Psoas muscle (tissue), 8 donors: ENCODE results near the gene TTLL9. TPM values are rescaled to one million over a fixed set of nuclear protein-coding genes. Genes with fewer than 3 reads are reported as not detected.

Experiments used
- ATAC-seq, 4 donors: fragments of 200-7000 bp; cut with Tn5 transposase; one replicate each; pipeline ENCODE4 v1.9.1; 2020; ENCODE audit warnings: moderate library complexity in 3 of 4, mild to moderate bottlenecking in 2 of 4
- DNase-seq, 2 donors: peaks; one replicate each; pipeline ENCODE4 v3.0.0-alpha.2; 2020
- H3K27ac ChIP-seq: fragments of 200-600 bp; one replicate; pipeline ENCODE4 v1.8.0; 2022
- H3K27me3 ChIP-seq, 3 donors: fragments of 200-600 bp in 1 of 3; one replicate each; pipeline versions ENCODE4 v1.6.1 to v1.8.0; 2013 to 2022; ENCODE audit warnings: low read length in 2 of 3, mild to moderate bottlenecking in 2 of 3, moderate library complexity in 1 of 3; ENCODE audit not compliant: insufficient read depth in 3 of 3
- H3K36me3 ChIP-seq, 2 donors: fragments of 200-600 bp in 1 of 2; one replicate each; pipeline versions ENCODE4 v1.6.1 to v1.8.0; 2013 to 2022; ENCODE audit warnings: low read depth in 1 of 2, mild to moderate bottlenecking in 1 of 2, moderate library complexity in 1 of 2; ENCODE audit not compliant: insufficient read depth in 1 of 2
- H3K4me1 ChIP-seq: fragments of 200-600 bp; one replicate; pipeline ENCODE4 v1.8.0; 2022
- H3K4me3 ChIP-seq: fragments of 200-600 bp; one replicate; pipeline ENCODE4 v1.8.0; 2022; ENCODE audit warnings: mild to moderate bottlenecking
- H3K9me3 ChIP-seq: fragments of 200-600 bp; one replicate; pipeline ENCODE4 v1.8.0; 2022
- CTCF ChIP-seq: fragments of 200-600 bp; IDR thresholded peaks from one replicate; pipeline ENCODE4 v1.8.0; 2022; ENCODE audit warnings: antibody characterized with exemption
- WGBS, 3 donors: extraction: QIAGEN DNeasy Blood & Tissue Kit; methylation state at CpG; one replicate each; pipeline versions ENCODE4 v1.1.6 to v1.1.7; 2013; 5-methylcytosine and 5-hydroxymethylcytosine counted together
- intact Hi-C, 2 donors: fragments of 100-400 bp; cut with DNase I; formaldehyde crosslinking; loops; one replicate each; pipeline versions ENCODE4 v1.11.0 to v1.14.2; 2022
- long read RNA-seq, 2 donors: library from polyadenylated mRNA; unstranded; transcript quantifications; one replicate each; pipeline ENCODE4 v2.0.0, GENCODE V29; 2021
- polyA plus RNA-seq, 3 donors: library from polyadenylated mRNA; stranded (reverse); fragments of 200-250 nt; gene quantifications; one replicate each; pipeline ENCODE4 v1.2.3, GENCODE V29; 2013
- total RNA-seq, 4 donors: library from RNA; stranded (reverse); fragmentation: NEBNext Ultra II Directional in 2 of 4; extraction: Animal tissue kit (Norgen Biotek cat#: 25700) in 2 of 4; gene quantifications; one replicate each; pipeline versions ENCODE4 v1.2.1 to v1.2.4, GENCODE V29; 2021 to 2023
- donor health status: healthy with polysubstance abuse.
- donor health status: DM: no; HTN: no; CAD: no; lungs with moderate emphysema.
- donor health status: Bipolar disorder and iron deficiency.
- donor health status: healthy.
- donor health status: DM: yes; HTN: yes; CAD: no.
- donor health status: DM: no; HTN: no; CAD: no.
- donor health status: DM: no; HTN: no; CAD: no.
- donor health status: DM: yes; HTN: yes; CAD: no.

The TTLL9 gene
- total RNA-seq (not detected), polyA plus RNA-seq (under 1 TPM in 1 of 3 donors, not detected in 2; 0.01 TPM)
- long read RNA-seq, donor 1 = 0 reads
- long read RNA-seq, donor 2 = 0 reads

GRCh38 chr20:31869942-31870725 is at the start of gene TTLL9, which contains the start of gene DUSP15:
Gene TTLL9 (plus strand): TSS chr20:31870634. CDS start chr20:31871127, 493 bp downstream.
Gene DUSP15 (minus strand): TSS chr20:31870527. CDS start chr20:31870337, 190 bp downstream.
- H3K27me3 ChIP-seq = peaks cover 0 to 34% (median 12%) of the 10 kb centered on the region in 3 donors
- no peaks in the 10 kb centered on the region for H3K9me3 ChIP-seq
- peak in 1 of 2 donors; percentile 60 for DNase-seq
- no peaks in the 10 kb centered on the region for H3K36me3 ChIP-seq
- H3K4me1 ChIP-seq = peaks cover 4% of the 10 kb centered on the region
- H3K4me3 ChIP-seq = peak within 1 kb of the TSS; percentile 71
- no peak for TF ChIP-seq CTCF
- peak; percentile 60 to 76 (median 68) for ATAC-seq
- no peak within 1 kb of the TSS for H3K27ac ChIP-seq
- intact Hi-C loops = no loop called here
- 0 to 1% (median 0%) methylated on average over 34 to 80 of the region's 80 CpGs for WGBS, 3 donors

- WGBS, 3 donors = 14 to 29% (median 20%) methylated on average over 5 of the region's 5 CpGs
- no peak for TF ChIP-seq CTCF
- Histone ChIP-seq H3K27me3 (no peaks in the 10 kb centered on the region), H3K27ac (peak overlapping the region; percentile 80), H3K9me3 (no peaks in the 10 kb centered on the region), H3K4me1 (peaks cover 41% of the 10 kb centered on the region), H3K4me3 (peak overlapping the region; percentile 78), H3K36me3 (peaks cover 0 to 34% of the 10 kb centered on the region in 2 donors)
- ATAC-seq (peak in 2 of 4 donors; percentile 18 to 28), DNase-seq (peak in 1 of 2 donors; percentile 61)
- intact Hi-C loops = loop anchor here (5.0 to 10.0 kb wide), 5 partner anchors 94 to 271 kb away; partner anchors contain the start of gene PDRG1 (in 1 of the 2)
Observed at GRCh38 chr20:31821427-31821826, 49.0 kb upstream of the TTLL9 start.

- peaks cover 0 to 47% of the 10 kb centered on the region in 2 donors for H3K36me3 ChIP-seq
- no peaks in the 10 kb centered on the region for H3K27me3 ChIP-seq
- peak overlapping the region; percentile 80 for H3K27ac ChIP-seq
- 2 to 7% (median 3%) methylated on average over 29 of the region's 29 CpGs for WGBS, 3 donors
- H3K4me1 ChIP-seq = peaks cover 42% of the 10 kb centered on the region
- peak; percentile 85 to 93 for DNase-seq
- peak overlapping the region; percentile 78 for H3K4me3 ChIP-seq
- peak; percentile 100 for TF ChIP-seq CTCF
- no peaks in the 10 kb centered on the region for H3K9me3 ChIP-seq
- intact Hi-C loops = loop anchor here (2.0 to 10.0 kb wide), 6 partner anchors 95 to 270 kb away; partner anchors contain the start of gene PDRG1 (in 1 of the 2)
- peak; percentile 76 to 82 (median 79) for ATAC-seq
Observed at GRCh38 chr20:31822421-31823330, 47.8 kb upstream of the TTLL9 start.

- DNase-seq (peak in 1 of 2 donors; percentile 53), ATAC-seq (no peak)
- H3K4me1 ChIP-seq = peaks cover 41% of the 10 kb centered on the region
- peaks cover 0 to 56% of the 10 kb centered on the region in 2 donors for H3K36me3 ChIP-seq
- 38 to 60% (median 43%) methylated on average over 13 to 14 of the region's 14 CpGs for WGBS, 3 donors
- intact Hi-C loops = loop anchor here (2.0 to 10.0 kb wide), 6 partner anchors 96 to 269 kb away; partner anchors contain the start of gene PDRG1 (in 1 of the 2)
- H3K27me3 ChIP-seq = no peaks in the 10 kb centered on the region
- H3K27ac ChIP-seq = peak overlapping the region; percentile 50
- no peaks in the 10 kb centered on the region for H3K9me3 ChIP-seq
- H3K4me3 ChIP-seq = peak overlapping the region; percentile 45
- TF ChIP-seq CTCF = no peak
Observed at GRCh38 chr20:31823360-31824124, 46.9 kb upstream of the TTLL9 start.
